Head of caudate nucleus (tissue), 42 donors: Measurements from ENCODE around the gene GPR153.

Experiments
- DNase-seq, 42 donors: peaks; one replicate each; pipeline versions ENCODE4 v3.0.0 to v3.0.0-alpha.2; 2020 to 2021; ENCODE audit warnings: mixed read lengths in 7 of 42
- intact Hi-C: fragments of 100-400 bp; cut with DNase I; formaldehyde crosslinking; loops from one replicate; pipeline ENCODE4 v1.15.0; 2022

Gene GPR153

GRCh38 chr1:6253380-6253779, 7.5 kb downstream of the GPR153 start:
- intact Hi-C loops: no loop called here
- DNase-seq: no peak

GRCh38 chr1:6252374-6252710, 8.6 kb downstream of the GPR153 start:
- intact Hi-C loops: no loop called here
- no peak for DNase-seq

- intact Hi-C loops: no loop called here
- DNase-seq: no peak
These were observed 9.1 kb downstream of the GPR153 start for GRCh38 chr1:6251681-6252373.

DNA sequence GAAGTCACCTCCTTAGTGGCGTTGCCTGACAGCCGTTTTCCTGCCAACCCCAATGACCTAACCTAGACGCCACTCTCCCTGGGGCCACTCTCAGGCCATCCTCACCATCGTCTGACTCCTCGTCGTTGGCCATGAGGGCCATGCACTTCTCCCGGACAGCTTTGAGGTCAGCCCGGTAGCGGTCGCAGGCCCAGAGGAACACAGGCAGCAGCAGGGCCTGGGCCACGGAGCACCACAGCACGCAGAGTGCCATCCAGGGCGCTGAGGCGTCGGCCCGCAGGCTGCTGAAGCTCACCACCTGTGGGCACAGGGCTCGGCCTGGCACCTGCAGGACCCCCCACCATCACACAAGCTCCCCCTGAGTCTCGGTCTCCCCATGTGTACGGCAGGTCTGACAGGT, 9.7 kb downstream of the GPR153 start:
- intact Hi-C loops: no loop called here
- no peak for DNase-seq

GRCh38 chr1:6249739-6250689, 10.9 kb downstream of the GPR153 start:
- no peak for DNase-seq
- intact Hi-C loops: loop anchor here (5.0 kb wide), 3 partner anchors 92 to 198 kb away; no protein-coding TSS in a partner anchor

DNA sequence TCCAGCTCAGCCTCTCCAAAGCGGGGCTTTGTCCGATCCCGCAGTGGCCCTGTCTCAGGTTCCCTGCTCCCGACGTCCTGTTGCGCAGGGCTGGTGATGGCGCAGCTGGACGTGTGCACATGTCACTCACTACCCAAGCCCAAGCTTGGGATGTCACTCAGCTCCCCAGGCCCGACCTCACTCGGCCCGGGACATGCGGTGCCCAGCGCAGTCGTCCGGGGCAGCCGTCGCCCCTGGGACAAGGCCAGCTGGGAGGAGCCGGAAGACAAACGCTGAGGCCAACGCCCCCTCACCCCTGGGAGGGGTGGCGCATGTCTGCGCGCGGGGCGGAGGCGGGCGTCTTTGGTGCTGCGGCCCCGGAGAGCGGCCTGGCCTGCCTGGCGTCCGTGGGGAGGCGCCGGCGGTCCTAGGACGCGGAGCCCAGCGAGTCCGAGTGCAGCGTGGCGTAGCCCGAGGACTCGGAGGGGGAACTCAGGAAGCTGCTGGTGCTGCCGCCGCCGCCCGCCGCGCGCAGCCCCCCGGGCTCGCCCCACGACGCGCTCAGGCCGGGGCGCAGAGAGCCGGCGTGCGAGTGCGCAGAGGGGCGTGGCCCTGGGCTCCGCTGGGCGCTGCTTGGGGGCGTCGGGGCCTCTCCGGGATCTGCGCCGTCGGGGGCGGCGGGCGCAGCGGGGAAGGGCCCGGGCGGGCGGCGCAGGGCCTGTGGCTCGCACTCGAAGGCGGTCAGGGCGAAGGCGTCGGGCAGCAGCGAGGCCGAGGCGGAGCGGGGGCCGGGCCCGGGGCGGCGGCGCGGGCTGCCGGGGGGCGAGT, 11.8 kb downstream of the GPR153 start:
- intact Hi-C loops: loop anchor here (5.0 kb wide), 3 partner anchors 93 to 197 kb away; no protein-coding TSS in a partner anchor
- no peak for DNase-seq

DNA sequence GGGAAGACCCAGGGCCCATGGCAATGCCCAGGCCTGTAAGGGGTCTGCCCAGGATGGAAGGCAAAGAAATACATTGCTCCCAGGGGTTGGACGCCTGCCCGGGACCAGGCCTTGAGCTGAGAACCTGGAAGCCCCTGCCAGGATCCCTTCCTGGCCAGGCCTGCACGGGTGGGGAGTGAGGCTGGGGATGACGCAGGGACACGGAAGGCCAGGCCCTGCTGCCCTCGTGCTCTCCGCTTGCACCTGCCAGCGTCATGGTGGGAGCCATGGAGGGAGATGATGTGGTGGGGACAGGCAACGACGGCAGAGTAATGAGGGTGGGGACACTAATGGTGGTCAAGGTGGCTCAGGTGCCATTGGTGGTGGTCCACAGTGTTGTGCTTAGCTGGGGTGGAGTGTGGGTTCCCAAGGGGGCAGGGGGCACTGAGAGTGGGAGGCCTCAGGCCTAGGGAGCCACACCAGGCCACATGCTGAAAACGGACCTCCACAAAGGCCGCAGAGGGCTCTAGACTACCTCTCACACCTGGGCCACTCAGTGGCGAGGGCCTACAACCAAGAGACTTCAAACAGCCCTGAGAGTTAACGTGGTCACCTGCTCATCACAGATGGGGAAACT, 12.6 kb downstream of the GPR153 start:
- intact Hi-C loops: loop anchor here (5.0 kb wide), 3 partner anchors 94 to 196 kb away; no protein-coding TSS in a partner anchor
- no peak for DNase-seq

DNA sequence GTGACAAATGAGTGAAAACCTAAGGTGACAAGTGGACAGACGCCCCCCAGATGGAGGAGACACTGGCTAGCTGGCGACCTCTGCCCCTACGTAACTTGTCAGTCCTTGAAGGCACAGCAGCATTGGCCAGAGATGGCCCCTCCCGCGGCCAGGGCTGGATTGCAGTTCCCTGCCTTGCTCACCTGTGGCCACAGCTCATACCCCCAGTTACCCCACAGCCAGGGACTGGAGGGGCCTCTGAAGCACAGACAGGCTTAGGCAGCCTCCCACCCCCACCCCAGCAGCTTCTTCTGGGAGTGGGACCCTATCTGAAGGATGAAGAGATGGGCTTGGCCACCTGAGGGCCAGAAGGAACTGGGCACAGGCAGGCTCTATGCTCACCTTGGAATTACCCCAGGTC, 13.2 kb downstream of the GPR153 start:
- no peak for DNase-seq
- intact Hi-C loops: loop anchor here (5.0 kb wide), 3 partner anchors 95 to 195 kb away; no protein-coding TSS in a partner anchor

- peak; percentile 37 to 92 (median 82) for DNase-seq
- intact Hi-C loops: loop anchor here (5.0 kb wide), 3 partner anchors 96 to 194 kb away; no protein-coding TSS in a partner anchor
These were observed 14.1 kb downstream of the GPR153 start for GRCh38 chr1:6246497-6247467.

DNA sequence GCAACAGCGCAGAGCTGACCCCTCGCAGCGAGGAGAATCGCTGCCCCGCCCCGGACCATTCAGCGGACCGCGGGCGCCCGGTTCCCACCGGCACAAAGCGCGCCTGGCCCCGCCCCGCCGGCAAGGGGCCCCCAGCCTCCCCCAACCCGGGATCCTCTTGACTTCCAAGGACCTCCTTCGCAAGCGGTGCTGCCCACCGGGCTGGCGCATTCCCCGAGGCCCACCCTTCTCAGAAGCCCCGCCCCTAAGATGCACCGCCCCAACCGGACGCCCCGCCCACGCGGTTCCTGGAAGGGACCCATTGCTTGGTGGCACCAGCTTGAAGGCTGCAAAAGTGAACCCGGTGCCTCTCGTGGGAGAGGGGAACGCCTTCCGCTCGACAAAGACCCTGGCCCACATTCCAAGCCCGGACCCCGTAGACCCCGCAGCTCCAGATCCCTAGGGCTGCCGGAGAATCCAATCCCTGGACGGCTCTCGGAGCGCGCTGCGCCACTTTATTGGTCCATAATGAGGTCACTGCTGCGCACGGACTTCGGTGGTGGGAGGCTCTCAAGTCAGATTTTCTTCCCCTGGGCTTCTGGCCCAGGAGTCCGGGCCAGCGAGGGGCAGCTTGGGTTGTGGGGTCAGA, 14.9 kb downstream of the GPR153 start:
- no peak for DNase-seq
- intact Hi-C loops: loop anchor here (5.0 kb wide), 3 partner anchors 96 to 194 kb away; no protein-coding TSS in a partner anchor

GRCh38 chr1:6245086-6245868, 15.6 kb downstream of the GPR153 start:
- intact Hi-C loops: loop anchor here (5.0 kb wide), 3 partner anchors 97 to 193 kb away; no protein-coding TSS in a partner anchor
- peak in 38 of 42 donors; percentile 26 to 86 (median 67) for DNase-seq

GRCh38 chr1:6244401-6245049, 16.4 kb downstream of the GPR153 start:
- no peak for DNase-seq
- intact Hi-C loops: loop anchor here (5.0 kb wide), 3 partner anchors 98 to 192 kb away; no protein-coding TSS in a partner anchor

- no peak for DNase-seq
- intact Hi-C loops: no loop called here
These were observed 16.9 kb downstream of the GPR153 start, which contains the start of gene HES3 for GRCh38 chr1:6243993-6244392. Gene HES3, plus strand, starts transcription at chr1:6244179. Its CDS starts 187 bp downstream, at chr1:6244366.

DNA sequence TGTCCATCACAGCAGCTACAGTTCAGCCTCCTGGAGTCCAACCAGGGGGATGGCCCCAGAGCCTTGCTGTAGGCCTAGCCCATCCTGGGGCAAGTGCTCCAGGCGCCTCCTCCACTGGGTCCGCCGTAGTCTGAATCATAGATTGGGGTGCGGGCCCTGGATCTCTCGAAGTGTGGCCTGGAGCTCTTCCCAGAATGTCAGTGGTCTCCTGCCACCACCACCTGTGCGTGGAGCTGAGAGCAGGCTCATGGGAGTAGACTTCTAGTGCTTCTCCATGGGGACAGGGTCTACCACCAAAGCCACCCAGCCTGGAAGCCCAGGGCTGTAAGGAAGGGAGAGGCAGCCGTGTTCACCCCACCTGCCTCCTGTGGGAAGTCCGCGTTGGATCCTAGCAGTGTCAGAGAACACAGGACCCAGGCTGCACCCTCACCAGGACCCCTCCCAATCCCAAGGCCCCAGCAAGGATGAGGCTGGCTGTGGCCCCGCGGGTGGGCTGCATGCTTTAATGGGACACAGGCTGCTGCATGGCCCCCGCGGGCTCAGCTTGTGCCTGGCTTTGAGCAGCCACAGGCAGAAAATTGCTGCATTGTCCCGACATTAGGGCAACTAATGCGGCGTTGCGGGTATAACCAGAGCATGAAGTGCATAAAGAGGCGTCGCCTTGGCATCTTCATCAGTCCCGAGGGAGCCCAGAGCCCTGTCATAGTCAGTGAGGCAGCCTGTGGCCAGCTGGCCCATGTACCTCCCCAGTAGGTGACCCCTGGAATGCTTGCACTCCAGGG, 17.7 kb downstream of the GPR153 start:
- intact Hi-C loops: no loop called here
- no peak for DNase-seq
